HG03520 (cell line): ENCODE data around the gene ARHGEF3.

Source experiments
- ATAC-seq: cut with Tn5 transposase; IDR thresholded peaks from one replicate; pipeline ENCODE4 v1.9.1; 2021; ENCODE audit warnings: mild to moderate bottlenecking, moderate library complexity; ENCODE audit not compliant: unreplicated experiment

ARHGEF3 gene

GRCh38 chr3:56689303-56689702 is 112.4 kb downstream of the ARHGEF3 start:
- no peak for ATAC-seq

DNA sequence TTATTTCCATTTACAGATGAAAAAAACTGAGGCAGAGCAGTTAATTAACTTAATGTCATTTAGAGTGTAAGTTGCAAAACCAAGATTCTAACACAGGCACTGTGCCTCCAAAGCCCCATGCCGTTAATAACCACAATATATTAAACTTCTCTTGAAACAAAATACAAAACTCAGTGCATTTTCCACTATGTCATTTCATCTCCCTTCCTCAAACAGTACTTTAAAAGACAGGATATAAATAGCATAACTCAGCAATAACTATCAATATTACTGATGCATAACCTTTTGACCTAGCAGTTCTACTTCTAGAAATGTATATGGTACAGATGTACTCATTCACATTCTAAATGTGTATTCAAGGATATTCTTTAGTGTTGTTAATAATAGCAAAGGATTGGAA is 113.6 kb downstream of the ARHGEF3 start:
- ATAC-seq = peak; percentile 38

- no peak for ATAC-seq
Observed at GRCh38 chr3:56684029-56684428, 117.7 kb downstream of the ARHGEF3 start.

- ATAC-seq = peak; percentile 63
Observed at GRCh38 chr3:56683122-56683817, 118.5 kb downstream of the ARHGEF3 start, which contains the start of gene TASOR. TASOR (minus strand) TSS chr3:56683265; CDS start chr3:56683006, 259 bp downstream.

DNA sequence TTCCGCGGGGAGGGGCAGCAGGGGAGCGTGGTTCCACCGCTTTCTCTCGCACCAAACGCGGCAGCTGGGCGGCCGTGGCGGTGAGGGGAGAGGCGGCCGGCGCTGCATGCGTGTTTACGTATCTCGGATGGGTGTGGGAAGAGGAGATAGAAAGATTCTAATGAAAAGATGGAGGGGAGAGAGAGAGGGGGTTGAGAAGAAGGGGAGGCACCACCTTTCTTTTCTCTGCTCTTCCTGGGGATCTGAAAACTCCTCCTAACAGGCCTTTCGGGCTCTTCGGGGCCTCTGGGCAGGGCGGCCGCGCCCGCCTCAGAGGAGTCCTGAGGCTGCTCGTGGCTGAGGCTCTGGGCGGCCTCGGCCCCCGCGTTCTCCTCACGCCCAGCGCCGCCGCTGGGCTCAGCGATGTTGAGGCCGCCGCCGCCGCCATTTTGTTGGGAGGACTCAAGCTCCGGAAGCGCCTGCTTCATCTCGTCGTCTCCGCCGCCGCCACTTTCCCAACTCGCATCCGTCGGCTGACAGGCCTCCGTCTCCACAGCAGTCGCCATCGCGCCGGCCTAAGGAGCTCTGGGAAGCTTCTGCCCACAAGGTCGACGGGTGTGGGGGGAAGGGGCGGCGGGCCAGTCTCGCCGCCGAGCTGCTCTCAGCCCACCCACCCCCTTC is 119.2 kb downstream of the ARHGEF3 start:
- peak; percentile 78 for ATAC-seq

- no peak for ATAC-seq
Observed at GRCh38 chr3:56681984-56682461, 119.7 kb downstream of the ARHGEF3 start.

- ATAC-seq = no peak
Observed at GRCh38 chr3:56680054-56680580, 121.6 kb downstream of the ARHGEF3 start.
